Stimulated activated CD4-positive, alpha-beta T cell treated with anti-CD3 and anti-CD28 coated beads, TNF-alpha, amount 100 ng/mL, for 4 hours (primary cell): ENCODE measurements around the gene PHLDA2.

Source experiments
- DNase-seq, 3 experiments: peaks; one replicate each; pipeline ENCODE4 v3.0.0-alpha.2; 2020; ENCODE audit warnings: low read depth in 3 of 3

PHLDA2 gene

GRCh38 chr11:2928605-2929530, at the start of gene PHLDA2:
Gene PHLDA2, minus strand, starts transcription at chr11:2929420. Its CDS starts 56 bp downstream, at chr11:2929364.
- peak in 2 of 3 experiments; percentile 26 for DNase-seq

GRCh38 chr11:2977113-2977512, 47.9 kb upstream of the PHLDA2 start:
- DNase-seq: no peak

DNA sequence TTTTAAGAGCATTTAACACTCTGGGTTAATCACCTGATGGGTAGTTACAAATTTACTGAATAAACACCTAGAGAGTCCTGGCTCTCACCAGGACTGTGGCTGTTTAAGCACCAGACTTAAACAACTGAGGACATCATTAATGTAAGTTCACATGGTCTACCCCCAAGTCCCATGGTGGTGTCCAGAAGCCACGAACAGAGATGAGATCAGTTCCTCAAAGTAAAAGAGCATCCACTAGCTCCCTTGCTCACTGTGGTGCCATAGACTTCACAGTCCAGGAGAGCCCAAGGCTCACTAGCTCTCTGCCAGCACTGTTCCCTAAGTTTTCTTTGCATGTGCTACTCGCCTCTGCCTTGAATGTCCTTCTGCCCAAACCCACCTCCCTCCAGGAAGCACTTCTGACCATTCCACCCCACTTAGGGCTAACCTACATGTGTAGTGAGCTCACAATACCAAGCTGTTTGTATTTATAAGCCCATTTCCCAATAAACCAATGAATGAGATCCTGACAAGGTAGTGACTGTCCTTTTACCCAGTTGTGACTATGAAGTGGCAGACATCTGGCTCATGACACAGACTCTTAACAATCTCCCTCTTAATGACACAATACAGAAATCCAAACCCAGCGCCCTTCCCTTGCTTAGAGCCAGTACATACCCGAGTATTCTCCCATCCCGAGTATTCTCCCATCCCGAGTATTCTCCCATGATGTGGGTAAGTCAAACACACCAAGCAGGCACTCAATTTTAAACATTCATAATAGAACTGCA, 47.3 kb upstream of the PHLDA2 start:
- DNase-seq: no peak

DNA sequence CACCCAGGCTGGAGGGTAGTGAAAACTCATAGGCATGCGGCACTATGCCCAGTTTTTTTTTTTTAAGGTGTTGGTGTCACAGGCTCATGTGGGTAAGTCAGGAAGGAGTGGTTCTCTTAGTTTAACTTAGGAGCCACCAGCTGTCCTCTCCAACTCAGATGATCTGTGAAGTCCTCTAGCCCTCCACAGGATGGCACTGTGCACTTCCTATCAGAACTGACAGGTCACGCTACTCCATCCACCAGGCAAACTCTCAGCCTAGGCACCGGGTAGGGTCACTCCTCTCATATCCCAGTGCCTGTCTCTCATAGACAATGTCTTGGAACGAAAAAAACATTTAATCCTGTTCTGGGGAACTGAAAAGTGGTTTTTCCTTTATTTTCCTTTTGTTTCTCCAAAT, 46.4 kb upstream of the PHLDA2 start:
- no peak for DNase-seq

DNA sequence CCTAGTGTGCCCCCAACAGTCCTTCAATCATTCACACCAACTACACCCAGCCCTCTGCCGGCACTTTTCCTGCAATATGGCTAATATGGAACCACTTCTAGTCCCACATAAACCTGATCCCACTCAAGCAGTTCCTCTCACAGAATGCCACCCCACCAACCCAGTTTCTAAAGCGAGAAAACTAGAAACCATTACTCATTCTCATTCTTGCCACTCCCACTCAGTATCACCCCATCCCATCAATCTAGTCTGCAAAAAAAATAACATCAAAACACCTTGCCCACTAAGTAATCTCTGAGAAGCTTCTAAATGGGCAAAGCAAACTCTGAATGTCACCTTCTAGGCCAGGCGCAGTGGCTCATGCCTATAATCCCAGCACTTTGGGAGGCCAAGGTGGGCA, 45.1 kb upstream of the PHLDA2 start:
- DNase-seq: no peak

DNA sequence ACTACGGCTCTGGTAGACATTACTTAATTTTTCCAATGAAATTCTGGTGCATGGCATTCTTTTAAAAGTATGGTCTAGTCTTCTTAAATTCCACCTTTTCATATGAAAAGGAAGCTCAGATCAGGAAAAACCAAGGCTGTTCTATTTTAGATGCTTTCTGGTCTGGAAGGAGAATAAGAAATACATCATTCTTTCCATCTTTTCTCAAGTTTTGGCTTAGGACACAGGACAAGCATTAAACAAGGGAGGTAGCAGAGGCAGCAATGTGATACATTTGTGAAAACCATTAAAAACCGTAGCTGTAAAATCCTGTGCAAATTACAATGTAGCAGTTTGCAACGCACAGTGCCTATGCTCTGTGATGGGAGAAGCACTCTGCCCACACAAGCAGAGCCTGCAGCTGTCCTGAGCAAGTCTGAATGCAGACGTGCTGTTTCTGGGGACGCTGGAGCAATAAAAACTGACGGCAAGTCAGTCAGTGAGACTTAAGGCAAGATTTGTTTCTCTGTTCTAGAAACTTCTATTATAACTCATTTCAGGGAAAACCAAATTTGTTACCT, 39.2 kb upstream of the PHLDA2 start:
- DNase-seq: no peak

DNA sequence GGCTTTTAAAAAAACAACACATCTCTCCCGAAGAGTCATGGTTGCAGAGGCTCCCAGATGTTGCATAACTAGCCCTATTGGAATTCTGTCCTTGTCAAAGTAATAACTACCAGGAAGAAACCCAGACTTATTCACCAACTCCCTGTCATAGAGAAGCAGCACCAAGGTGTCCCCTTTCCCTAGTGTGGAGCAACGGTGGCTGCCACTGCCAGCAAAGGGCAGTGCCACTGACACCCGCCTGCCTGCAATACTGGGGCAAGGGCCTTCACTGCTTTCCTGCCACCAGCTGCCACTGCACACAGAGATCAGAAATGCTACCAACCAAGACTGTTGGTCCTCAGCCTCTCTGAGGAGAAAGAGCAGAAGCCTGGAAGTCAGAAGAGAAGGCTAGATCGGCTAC, 35.6 kb upstream of the PHLDA2 start:
- no peak for DNase-seq

- DNase-seq: no peak
These were observed 34.5 kb upstream of the PHLDA2 start for GRCh38 chr11:2963761-2964160.

GRCh38 chr11:2963112-2963754, 34.0 kb upstream of the PHLDA2 start:
- DNase-seq: no peak

DNA sequence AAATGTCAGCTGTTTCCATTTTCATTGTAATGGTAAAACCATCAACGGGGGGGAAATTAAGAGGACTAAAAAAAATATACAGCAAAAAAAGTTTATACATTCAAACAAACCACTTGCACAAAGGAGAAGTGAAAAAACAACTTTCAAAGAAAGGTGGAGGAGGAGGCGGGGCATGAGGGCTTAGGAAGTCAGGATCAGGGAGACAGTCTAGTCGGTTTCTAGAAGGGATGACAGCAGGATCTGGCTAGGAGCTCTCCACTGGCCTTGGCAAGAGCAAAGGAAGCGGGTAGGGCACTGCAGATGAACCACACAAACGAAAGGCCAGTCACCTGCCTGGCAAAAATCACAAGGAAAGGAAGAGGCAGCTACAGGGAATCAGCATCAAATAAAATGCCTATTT, 31.9 kb upstream of the PHLDA2 start:
- no peak for DNase-seq

DNA sequence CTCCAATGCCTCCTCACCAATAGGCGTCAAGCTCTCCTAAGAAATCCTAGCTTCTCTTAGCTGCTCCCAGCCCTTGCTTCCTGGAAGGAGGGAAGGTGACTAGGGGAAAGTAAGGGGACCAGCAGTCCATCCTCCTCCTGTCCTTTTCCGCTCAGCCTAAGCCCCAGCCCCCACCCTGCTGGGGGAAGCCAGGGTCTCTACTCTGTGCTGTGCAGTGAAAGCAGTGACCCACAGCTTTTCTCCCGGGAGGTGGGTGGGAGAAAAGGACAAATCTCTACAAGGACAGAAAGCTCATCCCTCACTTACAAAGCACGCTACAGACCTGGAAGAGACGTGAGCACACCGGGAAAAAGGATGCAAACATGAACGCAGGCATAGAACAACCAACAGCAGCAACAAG, 30.9 kb upstream of the PHLDA2 start:
- DNase-seq: no peak

GRCh38 chr11:2958251-2958650, 29.0 kb upstream of the PHLDA2 start:
- no peak for DNase-seq

DNA sequence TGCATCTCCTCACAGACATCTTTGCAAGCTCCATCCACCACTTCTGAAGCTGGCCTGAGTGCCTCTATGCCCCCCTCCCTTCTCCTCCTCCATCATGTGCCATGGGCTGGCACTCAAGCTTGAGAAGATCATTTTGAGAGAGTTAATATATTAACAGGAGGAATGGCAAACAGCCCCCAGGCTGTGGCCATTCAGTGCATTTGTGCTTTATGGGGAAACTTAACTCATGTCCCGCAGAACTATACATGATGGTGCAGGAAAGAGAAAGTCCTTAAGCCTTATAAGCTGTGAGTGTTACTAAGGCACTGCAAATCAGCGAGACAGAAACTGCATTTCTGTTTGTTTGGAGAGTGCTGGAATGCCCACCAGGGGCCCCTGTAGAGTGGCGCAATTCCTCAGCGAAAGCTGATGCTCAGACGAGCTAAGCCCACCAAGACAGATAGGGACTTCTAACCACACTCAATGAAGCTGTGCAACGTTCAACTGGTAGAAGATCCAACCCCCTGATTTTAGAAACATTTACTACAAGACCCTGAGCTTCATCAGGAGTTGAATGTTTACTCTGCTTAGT, 26.8 kb upstream of the PHLDA2 start:
- no peak for DNase-seq

- DNase-seq: no peak
These were observed 25.0 kb upstream of the PHLDA2 start for GRCh38 chr11:2954263-2954662.

GRCh38 chr11:2952290-2952689, 23.1 kb upstream of the PHLDA2 start:
- DNase-seq: no peak

DNA sequence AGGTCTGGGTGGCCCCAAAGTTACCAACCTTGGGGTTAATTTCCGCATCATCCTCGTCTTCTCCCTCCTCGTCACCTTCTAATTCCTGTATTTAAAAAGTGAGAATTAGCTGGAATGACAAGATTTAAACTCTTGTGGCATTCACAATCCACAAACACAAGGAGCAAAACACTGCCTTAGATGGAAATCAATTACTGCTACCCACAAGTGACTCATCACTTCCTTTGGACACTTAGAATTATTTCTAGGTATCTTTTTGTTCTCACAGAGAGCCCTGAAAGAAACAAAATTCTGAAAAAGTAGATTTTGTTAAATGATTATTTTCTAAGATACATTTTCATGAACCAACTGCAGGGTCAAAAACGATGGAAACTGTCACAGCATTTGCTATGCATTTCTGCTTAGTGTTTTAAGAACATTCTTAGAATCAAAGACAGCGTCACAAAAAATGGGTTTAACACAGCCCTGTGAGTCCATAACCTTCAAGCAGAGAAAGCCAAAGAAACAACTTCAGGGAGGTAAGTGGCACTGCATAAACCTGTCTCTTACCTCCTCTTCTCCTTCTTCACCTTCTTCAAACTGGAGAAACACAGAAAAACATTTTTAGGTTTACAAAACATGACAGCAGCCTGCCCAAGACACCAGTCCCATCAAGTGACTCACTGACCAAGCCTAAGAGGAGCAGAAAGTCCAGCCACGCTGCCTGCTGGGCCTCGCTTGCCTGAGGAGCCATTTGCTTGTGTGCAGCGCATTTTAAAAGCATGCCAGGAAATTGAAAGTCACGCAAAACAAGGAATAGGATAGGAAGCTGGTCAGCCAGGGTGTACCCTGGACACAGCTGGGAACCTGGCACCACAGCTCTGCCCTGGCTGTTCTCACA, 22.3 kb upstream of the PHLDA2 start:
- DNase-seq: no peak

DNA sequence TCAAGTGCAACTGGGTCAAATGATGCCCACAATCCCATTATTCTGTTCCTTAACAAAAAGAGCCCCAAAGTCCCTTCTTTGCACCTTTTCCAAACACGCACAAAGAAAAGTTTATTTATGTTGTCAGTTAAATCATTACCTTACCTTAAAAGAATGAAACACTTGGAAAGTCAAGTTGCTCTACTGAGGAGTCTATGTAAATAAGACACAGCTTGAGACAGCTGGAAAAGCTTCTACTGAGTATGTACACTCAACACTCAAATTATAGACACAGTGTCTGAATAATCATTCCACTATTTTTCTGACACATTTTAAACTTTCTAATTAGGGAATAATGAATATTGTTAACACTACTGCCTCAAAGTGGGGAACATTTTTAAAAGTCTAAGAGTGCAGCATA, 21.6 kb upstream of the PHLDA2 start:
- no peak for DNase-seq

GRCh38 chr11:2949920-2950319, 20.7 kb upstream of the PHLDA2 start:
- no peak for DNase-seq

DNA sequence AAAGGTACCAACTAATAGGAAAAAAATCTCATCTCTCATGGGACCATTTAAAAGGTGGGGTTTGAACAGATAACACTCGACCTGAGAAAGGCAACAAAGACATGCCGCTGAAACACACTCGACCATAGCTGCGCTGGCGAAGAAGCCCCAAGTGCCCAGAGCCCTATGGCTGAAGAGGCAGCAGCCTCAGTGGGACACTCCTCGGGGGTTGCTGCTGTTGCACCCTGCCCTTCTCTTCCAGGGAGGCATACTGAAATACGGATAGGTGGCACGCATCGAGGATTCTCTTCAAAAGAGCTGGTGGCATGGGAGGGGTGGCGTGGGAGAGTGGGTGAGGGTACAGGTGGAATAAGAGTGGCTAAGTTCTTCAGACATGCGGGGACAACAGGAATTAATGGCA, 18.5 kb upstream of the PHLDA2 start:
- no peak for DNase-seq

DNA sequence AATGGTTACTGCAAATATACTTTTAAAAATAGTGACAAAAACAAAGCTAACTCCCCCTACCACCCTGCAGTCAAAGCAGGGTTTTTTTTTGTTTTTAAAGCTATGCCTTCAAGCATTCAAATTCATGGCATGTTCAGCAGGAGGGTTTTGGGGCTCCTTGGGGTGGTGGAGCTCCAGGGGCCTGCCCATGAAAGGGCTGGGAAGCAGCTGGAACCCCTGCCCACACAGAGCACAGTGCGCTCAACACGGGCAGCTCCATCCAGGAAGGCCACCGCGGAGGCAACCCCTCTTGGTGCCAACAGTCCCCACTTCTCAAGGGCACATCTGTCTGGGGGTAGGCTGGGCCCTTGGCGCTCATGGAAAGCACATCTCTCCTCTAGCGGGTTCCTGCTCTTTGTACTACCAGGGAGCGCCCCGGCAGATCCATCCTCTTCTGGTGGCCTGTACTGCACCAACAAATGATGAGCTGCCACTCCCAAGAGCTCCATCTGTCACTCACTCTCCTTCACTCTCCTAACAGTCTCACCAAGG, 16.6 kb upstream of the PHLDA2 start:
- no peak for DNase-seq
